Transverse colon (tissue), 4 donors: ENCODE data around the gene SPATA25. TPM values are rescaled to one million over a fixed set of nuclear protein-coding genes. Genes with fewer than 3 reads are reported as not detected.

Experiments used
- DNase-seq: peaks from one replicate; pipeline ENCODE4 v3.0.0-alpha.2; 2019
- H3K27ac ChIP-seq, 4 donors: fragments of 200-600 bp; sonication (generic); 2 replicates each; pipeline ENCODE4 v1.5.1; 2016 to 2018; ENCODE audit warnings: inconsistent platforms in 4 of 4
- H3K27me3 ChIP-seq: fragments of 200-600 bp; sonication (generic); 2 replicates; pipeline ENCODE4 v1.5.1; 2017; ENCODE audit warnings: inconsistent platforms
- H3K36me3 ChIP-seq, 4 donors: fragments of 200-600 bp; sonication (generic); 2 replicates each; pipeline ENCODE4 v1.5.1; 2017 to 2019; ENCODE audit warnings: inconsistent platforms in 4 of 4
- H3K4me1 ChIP-seq, 4 donors: fragments of 200-600 bp; sonication (generic); 2 replicates each; pipeline ENCODE4 v1.5.1; 2017 to 2020; ENCODE audit warnings: inconsistent platforms in 4 of 4
- H3K4me3 ChIP-seq, 4 donors: fragments of 200-600 bp; sonication (generic); 1 replicate in 1 of 4; 2 replicates in 3 of 4; pipeline versions ENCODE4 v1.5.1 to v1.6.1; 2017 to 2019; ENCODE audit warnings: inconsistent platforms in 4 of 4
- H3K9me3 ChIP-seq, 2 donors: fragments of 200-600 bp; sonication (generic); 2 replicates each; pipeline ENCODE4 v1.5.1; 2017 to 2019; ENCODE audit warnings: inconsistent platforms in 2 of 2
- EP300 ChIP-seq: sonication (generic); formaldehyde crosslinking; IDR thresholded peaks from one replicate; pipeline ENCODE4 v1.6.1; 2017; ENCODE audit warnings: antibody characterized with exemption, low read depth
- POLR2A ChIP-seq: fragments of 450-650 bp; IDR thresholded peaks from one replicate; pipeline ENCODE4 v1.6.1; 2016; ENCODE audit warnings: antibody characterized with exemption, mild to moderate bottlenecking, moderate library complexity
- POLR2AphosphoS5 ChIP-seq, 3 donors: sonication (generic); formaldehyde crosslinking; IDR thresholded peaks; one replicate each; pipeline ENCODE4 v1.6.1; 2016; ENCODE audit warnings: antibody characterized with exemption in 3 of 3
- WGBS, 2 donors: methylation state at CpG; one replicate each; pipeline ENCODE4 v1.1.5; 2018; ENCODE audit warnings: low coverage in 1 of 2; 5-methylcytosine and 5-hydroxymethylcytosine counted together
- in situ Hi-C, 4 donors: fragments of 200-750 bp; cut with MboI; loops; one replicate each; pipeline versions ENCODE4 v1.15.0 to v1.15.1; 2017; ENCODE audit warnings: low sequenced_read_pairs in 3 of 4, low pct_ligation_motif_present in 1 of 4, low pct_unique_long_range_greater_than_20kb in 1 of 4
- intact Hi-C: fragments of 100-400 bp; cut with DNase I; formaldehyde crosslinking; loops from one replicate; pipeline ENCODE4 v1.15.1; 2023; ENCODE audit warnings: low total_unique reads
- total RNA-seq, 4 donors: library from RNA; depleted of rRNA; stranded (reverse); fragments of >200 nt; gene quantifications; one replicate each; pipeline ENCODE4 v1.1.0, GENCODE V29; 2016
- TF ChIP-seq, protein P1 (sequence below), 5 experiments: fragments of 200-600 bp in 3 of 5; fragments of 450-650 bp in 2 of 5; sonication (generic) in 3 of 5; IDR thresholded peaks; 1 replicate in 2 of 5; 2 replicates in 3 of 5; pipeline ENCODE4 v1.5.1; 2016 to 2017; ENCODE audit warnings: antibody characterized with exemption in 5 of 5, inconsistent platforms in 3 of 5, mild to moderate bottlenecking in 2 of 5, moderate library complexity in 1 of 5

The SPATA25 gene
- total RNA-seq, 4 donors from 2014 or later, result 3.7 to 103 (median 6.0) TPM

DNA sequence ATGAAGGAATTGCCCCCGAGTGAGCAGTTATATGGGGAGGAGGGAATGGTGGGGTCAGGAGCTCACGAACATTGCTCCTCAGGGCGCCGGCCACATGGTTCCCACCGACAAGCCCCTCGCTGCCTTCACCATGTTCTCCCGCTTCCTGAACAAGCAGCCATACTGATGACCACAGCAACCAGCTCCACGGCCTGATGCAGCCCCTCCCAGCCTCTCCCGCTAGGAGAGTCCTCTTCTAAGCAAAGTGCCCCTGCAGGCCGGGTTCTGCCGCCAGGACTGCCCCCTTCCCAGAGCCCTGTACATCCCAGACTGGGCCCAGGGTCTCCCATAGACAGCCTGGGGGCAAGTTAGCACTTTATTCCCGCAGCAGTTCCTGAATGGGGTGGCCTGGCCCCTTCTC, 10.9 kb upstream of the SPATA25 start:
- no peak for DNase-seq
- 91% methylated on average over 12 of the region's 12 CpGs; no CpG with 5 or more reads in 1 of the 2 donors for WGBS, 2 donors
- peaks cover 0 to 5% (median 4%) of the 10 kb centered on the region in 4 donors for H3K4me1 ChIP-seq
- no peak overlapping the region for H3K4me3 ChIP-seq
- H3K9me3 ChIP-seq, result no peaks in the 10 kb centered on the region
- H3K27me3 ChIP-seq, result no peaks in the 10 kb centered on the region
- in situ Hi-C loops, result no loop called here
- intact Hi-C loops, result loop anchor here (10.0 kb wide), 1 partner anchor 103 kb away; the partner anchor contains the start of genes DNTTIP1 and WFDC3
- peaks cover 0 to 37% (median 6%) of the 10 kb centered on the region in 4 donors for H3K36me3 ChIP-seq
- TF ChIP-seq EP300 (no peak), POLR2A (no peak), POLR2AphosphoS5 (IDR thresholded peaks at IDR 0.05) (no peak)
- TF ChIP-seq, protein P1, sequence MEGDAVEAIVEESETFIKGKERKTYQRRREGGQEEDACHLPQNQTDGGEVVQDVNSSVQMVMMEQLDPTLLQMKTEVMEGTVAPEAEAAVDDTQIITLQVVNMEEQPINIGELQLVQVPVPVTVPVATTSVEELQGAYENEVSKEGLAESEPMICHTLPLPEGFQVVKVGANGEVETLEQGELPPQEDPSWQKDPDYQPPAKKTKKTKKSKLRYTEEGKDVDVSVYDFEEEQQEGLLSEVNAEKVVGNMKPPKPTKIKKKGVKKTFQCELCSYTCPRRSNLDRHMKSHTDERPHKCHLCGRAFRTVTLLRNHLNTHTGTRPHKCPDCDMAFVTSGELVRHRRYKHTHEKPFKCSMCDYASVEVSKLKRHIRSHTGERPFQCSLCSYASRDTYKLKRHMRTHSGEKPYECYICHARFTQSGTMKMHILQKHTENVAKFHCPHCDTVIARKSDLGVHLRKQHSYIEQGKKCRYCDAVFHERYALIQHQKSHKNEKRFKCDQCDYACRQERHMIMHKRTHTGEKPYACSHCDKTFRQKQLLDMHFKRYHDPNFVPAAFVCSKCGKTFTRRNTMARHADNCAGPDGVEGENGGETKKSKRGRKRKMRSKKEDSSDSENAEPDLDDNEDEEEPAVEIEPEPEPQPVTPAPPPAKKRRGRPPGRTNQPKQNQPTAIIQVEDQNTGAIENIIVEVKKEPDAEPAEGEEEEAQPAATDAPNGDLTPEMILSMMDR (IDR thresholded peaks at IDR 0.05), result no peak
- no peak overlapping the region for H3K27ac ChIP-seq

GRCh38 chr20:45897692-45898091, 10.3 kb upstream of the SPATA25 start:
- H3K4me1 ChIP-seq, result peaks cover 5 to 11% (median 10%) of the 10 kb centered on the region in 4 donors
- no peak for TF ChIP-seq POLR2AphosphoS5 (IDR thresholded peaks at IDR 0.05)
- TF ChIP-seq, protein P1 (IDR thresholded peaks at IDR 0.05), result no peak
- no peak for TF ChIP-seq EP300
- H3K9me3 ChIP-seq, result no peaks in the 10 kb centered on the region
- H3K4me3 ChIP-seq, result no peak overlapping the region
- H3K36me3 ChIP-seq, result peaks cover 0 to 37% (median 6%) of the 10 kb centered on the region in 4 donors
- H3K27ac ChIP-seq, result no peak overlapping the region
- intact Hi-C loops, result loop anchor here (10.0 kb wide), 1 partner anchor 103 kb away; the partner anchor contains the start of genes DNTTIP1 and WFDC3
- 92% methylated on average over 7 of the region's 7 CpGs; no CpG with 5 or more reads in 1 of the 2 donors for WGBS, 2 donors
- H3K27me3 ChIP-seq, result no peaks in the 10 kb centered on the region
- no peak for DNase-seq
- in situ Hi-C loops, result no loop called here

DNA sequence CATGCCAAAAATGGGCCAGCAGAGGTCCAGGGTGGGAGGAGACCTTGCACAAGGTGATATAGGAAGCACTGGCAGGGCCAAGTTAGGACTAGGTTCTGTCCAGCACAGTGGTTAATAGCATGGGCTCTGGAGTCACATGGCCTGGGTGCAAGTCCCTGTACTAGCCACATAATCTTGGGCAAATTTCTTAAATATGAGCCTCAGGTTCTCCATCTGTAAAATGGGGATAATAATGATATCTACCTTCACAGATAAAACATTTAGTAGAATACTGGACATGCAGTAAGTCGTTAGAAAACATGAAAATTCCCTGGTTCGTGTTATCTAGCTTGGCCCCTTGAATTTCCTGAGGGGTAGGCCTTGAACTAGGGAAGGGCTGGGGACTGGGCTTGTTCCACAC, 9.9 kb upstream of the SPATA25 start:
- H3K36me3 ChIP-seq, result peaks cover 0 to 37% (median 6%) of the 10 kb centered on the region in 4 donors
- 83% methylated on average over 2 of the region's 2 CpGs; no CpG with 5 or more reads in 1 of the 2 donors for WGBS, 2 donors
- intact Hi-C loops, result loop anchor here (10.0 kb wide), 1 partner anchor 102 kb away; the partner anchor contains the start of genes DNTTIP1 and WFDC3

DNA sequence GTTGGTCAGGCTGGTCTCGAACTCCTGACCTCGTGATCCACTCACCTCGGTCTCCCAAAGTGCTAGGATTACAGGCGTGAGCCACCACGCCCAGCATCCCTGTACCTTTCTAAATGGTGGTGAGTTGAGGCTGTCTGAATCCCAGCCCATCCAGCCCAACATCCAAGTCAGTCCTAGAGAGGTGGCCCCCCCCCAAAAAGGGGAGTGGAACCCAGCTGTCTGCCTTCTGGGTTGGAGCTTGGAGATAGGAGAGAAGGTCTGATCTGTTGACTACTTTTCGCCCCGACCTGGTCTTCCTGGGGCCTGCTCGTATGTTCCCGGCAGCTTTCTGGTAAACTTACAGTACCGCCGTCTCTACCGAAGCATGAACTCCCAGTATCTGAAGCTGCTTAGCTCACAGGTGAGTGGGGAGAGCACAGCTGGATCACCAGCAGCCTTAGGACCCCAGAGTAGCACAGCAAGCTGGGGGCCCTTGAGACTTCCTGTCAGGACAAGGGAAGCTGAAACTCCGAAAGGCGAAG, 9.3 kb upstream of the SPATA25 start:
- H3K27ac ChIP-seq, result no peak overlapping the region
- no peak overlapping the region for H3K4me3 ChIP-seq
- WGBS, 2 donors, result 86% methylated on average over 14 of the region's 14 CpGs; no CpG with 5 or more reads in 1 of the 2 donors
- peaks cover 14 to 21% (median 20%) of the 10 kb centered on the region in 4 donors for H3K4me1 ChIP-seq
- no peaks in the 10 kb centered on the region for H3K9me3 ChIP-seq
- intact Hi-C loops, result loop anchor here (10.0 kb wide), 1 partner anchor 102 kb away; the partner anchor contains the start of genes DNTTIP1 and WFDC3
- in situ Hi-C loops, result no loop called here
- TF ChIP-seq, protein P1 (IDR thresholded peaks at IDR 0.05), result no peak
- TF ChIP-seq POLR2AphosphoS5 (IDR thresholded peaks at IDR 0.05) (no peak), POLR2A (no peak), EP300 (no peak)
- DNase-seq, result no peak
- H3K36me3 ChIP-seq, result peaks cover 0 to 37% (median 6%) of the 10 kb centered on the region in 4 donors
- no peaks in the 10 kb centered on the region for H3K27me3 ChIP-seq

More for the DNA sequence above, 9.9 kb upstream of the SPATA25 start:
- no peak overlapping the region for H3K27ac ChIP-seq
- H3K4me1 ChIP-seq, result peaks cover 9 to 15% (median 14%) of the 10 kb centered on the region in 4 donors
- DNase-seq, result no peak
- H3K4me3 ChIP-seq, result no peak overlapping the region
- no peaks in the 10 kb centered on the region for H3K9me3 ChIP-seq
- no peaks in the 10 kb centered on the region for H3K27me3 ChIP-seq
- in situ Hi-C loops, result no loop called here
- TF ChIP-seq POLR2A, result no peak
- TF ChIP-seq EP300, result no peak
- no peak for TF ChIP-seq POLR2AphosphoS5 (IDR thresholded peaks at IDR 0.05)
- TF ChIP-seq, protein P1 (IDR thresholded peaks at IDR 0.05), result no peak
